NCI-H2107 treated with DMSO at 0.1 percent for 48 hours (cell line): ENCODE results near the gene NTN5.
A peak's percentile ranks its signal among the peaks of the same experiment; 100 is the strongest.
"Not testable (repeated sequence)": the region's sequence is repeated elsewhere in the genome, so short reads cannot be mapped to it uniquely, and the experiment has no call there.

Source experiments
- DNase-seq: peaks from one replicate; lab custom pipeline; 2025; ENCODE audit not compliant: unreplicated experiment; lab: John Stamatoyannopoulos, UW

Gene NTN5

GRCh38 chr19:48670699-48671445 lies 1.9 kb downstream of the NTN5 start:
- no peak for DNase-seq

DNA sequence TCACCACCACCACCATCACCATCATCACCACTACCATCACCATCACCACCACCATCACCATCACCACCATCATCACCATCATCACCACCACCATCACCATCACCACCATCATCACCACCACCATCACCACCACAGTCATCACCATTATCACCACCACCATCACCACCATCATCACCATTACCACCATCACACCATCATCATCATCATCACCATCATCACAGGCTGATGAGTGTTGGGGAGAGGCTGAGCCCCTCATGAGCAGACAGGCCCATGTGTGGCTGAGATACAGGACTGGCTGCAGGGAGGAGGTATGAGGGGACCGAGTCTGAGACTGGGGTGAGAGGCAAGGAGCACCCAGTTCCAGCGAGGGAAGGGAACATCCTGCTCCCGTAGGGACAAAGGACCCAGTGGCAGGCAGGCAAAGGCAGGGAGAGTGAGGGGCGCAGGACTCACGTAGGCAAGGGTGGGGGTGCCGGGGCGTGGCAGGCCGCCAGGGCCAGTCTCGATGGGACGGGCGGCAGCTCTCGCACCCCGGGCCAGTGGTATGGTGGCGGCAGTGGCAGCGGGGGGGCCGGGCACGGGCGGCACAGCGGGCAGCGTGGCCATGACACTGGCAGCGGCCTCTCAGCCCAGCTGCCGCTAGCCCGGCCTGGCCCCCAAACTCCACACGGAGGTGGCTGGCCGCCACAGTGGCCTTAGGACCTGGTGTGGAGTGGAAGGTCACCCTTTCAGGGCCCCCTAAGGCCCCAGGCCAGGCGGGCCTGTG lies 2.7 kb downstream of the NTN5 start:
- DNase-seq = no peak

- no peak for DNase-seq
Observed at GRCh38 chr19:48668761-48669160, 4.1 kb downstream of the NTN5 start.

DNA sequence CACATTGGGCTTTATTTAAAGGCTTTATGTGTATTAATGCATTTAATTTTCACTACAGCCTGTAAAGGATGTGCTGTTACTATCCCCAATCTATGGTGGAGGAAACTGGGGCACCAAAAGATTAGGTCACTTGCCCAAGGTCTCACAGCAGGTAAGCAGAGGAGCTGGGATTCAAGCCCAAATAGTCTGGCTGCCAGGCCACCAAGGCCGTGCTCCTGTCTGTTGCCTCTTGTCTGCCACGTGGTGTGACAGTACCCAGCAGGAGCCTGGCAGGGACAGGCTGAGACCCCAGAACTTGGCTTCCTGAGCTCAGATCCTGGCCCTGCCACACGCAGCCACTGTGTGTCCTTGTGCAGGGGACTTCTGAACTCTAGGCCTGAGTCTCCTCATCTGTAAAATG lies 4.5 kb downstream of the NTN5 start:
- no peak for DNase-seq

DNA sequence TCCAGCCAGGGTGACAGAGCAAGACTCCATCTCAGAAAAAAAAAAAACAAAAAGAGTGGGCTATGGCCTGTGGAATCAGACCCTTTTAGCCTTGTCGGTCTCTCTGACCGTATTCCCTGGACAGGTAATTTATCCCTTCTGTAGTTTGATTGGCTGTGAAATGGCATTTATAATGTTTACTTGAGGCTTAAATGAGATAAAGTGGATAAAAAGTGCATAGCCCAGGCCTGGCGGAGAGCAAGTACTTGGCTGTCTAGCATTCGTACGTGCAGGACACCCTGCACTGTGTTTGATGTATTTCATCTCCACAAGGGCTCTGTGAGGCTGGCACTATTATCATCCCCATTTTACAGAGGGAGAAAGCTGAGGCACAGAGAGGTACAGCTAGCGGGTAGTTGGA lies 7.0 kb downstream of the NTN5 start:
- DNase-seq = no peak

GRCh38 chr19:48664476-48664875 lies 8.3 kb downstream of the NTN5 start:
- DNase-seq = no peak

DNA sequence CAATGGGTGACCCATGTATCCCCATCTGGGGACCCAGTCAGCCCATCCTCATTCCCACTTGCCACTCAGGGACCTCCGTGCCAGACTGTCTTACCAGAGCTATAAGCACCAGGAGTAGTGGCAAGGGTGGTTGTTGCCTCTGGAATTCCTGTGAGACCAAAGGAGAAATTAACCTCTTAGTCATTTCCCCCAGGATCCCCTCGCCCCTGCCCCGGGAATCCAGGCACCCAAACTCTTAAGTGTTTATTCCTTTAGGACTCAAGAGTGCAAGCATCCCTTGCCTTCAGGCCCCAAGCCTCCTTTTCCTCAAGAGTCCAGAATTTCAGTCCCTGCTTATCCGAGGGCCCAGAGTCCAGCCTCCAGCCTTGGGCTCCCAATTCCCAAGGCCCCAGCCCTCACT lies 9.2 kb downstream of the NTN5 start:
- DNase-seq = no peak

DNA sequence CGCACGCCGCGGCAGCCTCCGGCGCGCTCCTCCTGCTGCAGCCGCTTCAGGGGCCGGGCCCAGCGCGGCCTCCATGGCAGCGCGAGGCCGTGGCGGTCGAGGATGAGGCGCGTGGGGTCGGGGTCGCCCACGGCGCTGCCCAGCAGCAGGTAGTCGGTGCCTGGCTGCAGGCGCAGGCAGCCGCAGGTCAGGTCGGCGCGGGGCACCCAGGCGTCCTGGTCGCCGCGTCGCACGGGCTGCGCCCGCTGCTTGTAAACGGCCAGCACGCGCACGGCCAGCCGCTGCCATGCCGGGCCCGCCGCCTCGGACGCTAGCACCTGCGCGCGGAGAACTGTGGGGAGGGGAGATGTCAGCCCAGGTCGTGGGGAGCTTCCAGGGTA lies 11.1 kb downstream of the NTN5 start:
- DNase-seq = no peak

- peak; percentile 35 for DNase-seq
Observed at GRCh38 chr19:48660852-48661710, 11.7 kb downstream of the NTN5 start.

DNA sequence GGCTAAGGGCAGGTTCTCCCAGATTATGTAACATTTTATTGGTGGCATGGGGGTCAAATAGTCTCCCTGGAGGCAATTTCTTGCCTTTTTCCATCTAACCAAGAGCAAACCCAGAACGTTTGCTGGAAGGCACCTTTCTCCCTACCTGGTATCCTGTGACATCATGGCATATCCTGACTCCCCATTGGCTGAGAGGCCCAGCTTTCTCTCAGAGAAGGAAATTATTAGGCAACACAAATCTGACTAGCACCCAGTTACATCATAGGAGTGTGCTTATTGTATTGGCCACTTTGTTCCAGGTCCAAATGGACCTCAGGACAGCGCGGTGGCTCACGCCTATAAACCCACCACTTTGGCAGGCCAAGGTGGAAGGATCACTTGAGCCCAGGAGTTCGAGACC lies 13.0 kb downstream of the NTN5 start:
- no peak for DNase-seq

DNA sequence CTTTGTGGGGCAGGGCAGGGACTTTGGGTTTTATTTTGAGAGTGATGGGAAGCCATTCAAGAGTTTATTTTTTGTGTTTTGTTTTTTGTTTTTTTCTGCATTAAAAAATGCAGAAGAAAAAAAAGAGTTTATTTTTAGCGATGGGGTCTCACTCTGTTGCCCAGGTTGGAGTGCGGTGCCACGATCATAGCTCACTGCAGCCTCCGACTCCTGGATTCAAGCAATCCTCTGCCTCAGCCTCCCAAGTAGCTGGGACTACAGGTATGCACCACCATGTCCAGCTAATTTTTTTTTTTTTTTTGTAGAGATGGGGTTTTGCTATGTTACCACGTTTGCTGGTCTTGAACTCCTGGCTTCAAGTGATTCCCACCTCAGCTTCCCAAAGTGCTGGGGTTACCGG lies 14.3 kb downstream of the NTN5 start:
- no peak for DNase-seq

- not testable (repeated sequence) for DNase-seq
Observed at GRCh38 chr19:48657828-48658227, 15.0 kb downstream of the NTN5 start.

DNA sequence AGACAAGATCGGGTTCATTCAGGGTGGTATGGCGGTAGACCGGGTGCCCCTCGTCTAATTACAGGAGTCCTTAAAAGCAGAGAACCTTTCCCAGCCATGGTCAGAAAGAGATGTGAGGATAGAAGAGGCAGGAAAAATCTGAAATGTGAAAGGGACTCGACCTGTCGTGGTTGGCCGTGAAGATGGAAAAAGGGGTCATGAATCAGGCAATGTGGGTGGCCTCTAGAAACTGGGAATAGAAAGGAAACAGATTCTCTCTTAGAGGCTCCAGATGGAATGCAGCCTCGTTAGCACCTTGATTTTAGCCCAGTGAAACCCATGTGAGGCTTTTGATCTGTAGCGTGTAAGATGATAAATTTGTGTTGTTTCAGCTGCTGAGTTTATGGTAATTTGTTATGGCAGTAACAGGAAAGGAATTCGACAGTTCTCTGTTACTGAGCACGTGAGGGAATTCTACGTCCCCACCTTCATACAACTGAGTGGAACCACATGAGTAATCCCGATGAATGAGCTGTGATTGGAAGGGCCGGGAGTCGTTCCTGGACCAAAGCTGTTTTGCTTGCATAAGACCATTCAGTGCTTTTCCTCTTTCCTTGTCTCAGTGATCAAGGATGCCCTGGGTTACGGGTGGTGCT lies 15.9 kb downstream of the NTN5 start:
- DNase-seq = no peak

- DNase-seq = peak; percentile 19
Observed at GRCh38 chr19:48654299-48655059, 18.3 kb downstream of the NTN5 start.

DNA sequence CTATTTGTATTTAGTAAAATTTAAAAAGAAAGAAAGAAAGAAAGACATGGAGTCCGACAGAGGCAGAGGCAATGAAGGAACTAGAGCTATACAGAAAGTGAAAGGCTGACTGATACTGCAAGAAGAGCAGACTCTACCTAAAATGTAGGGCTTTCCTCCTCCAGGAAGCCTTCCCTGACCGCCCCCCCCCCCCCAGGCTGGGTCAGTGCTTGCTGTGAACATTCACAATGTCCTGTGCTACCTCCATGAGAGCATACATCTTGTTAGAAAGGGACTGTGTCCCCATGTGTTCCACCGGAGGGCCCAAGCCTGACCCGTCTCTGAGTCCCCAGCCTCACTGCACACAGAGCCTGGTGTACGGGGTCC lies 21.2 kb downstream of the NTN5 start:
- no peak for DNase-seq

GRCh38 chr19:48650974-48651682 lies 21.7 kb downstream of the NTN5 start:
- no peak for DNase-seq

DNA sequence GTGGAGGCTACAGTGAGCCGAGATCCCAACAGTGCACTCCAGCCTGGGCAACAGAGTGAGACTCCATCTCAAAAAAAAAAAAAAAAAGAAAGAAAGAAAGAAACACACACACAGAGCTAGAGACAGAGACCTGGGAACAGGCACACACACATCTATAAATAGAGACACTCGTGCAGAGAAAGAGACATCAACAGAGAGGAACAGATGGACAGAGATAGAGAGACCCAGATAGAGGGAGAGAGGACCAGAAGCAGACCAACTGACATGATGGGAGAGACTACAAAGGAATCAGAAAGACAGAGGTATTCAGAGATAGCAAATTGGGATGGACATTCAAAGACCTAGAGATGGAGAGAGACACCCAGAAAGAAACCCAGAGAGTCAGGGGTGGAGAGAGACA lies 24.7 kb downstream of the NTN5 start:
- no peak for DNase-seq

DNA sequence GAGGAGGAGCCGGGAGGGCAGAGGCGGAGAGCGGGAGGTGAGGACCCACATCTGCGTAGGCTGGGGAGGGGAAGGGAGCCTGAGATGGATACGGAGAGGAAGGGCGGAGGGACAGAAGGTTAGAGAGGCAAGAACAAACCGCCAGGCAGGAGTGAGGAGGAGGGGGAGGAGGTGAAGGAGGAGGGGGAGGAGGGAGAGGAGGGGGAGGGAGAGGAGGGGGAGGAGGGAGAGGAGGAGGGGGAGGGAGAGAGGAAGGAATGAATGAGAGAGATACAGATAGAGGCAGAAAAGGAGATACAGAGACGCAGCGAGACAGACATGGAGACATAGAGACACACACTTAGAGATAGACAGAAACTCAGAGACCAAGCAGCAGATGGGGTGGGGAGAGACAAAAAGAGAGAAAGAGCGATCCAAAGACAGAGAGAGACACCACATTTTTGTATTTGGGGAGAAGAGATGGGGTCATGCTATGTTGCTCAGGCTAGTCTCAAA lies 26.0 kb downstream of the NTN5 start:
- DNase-seq = no peak

DNA sequence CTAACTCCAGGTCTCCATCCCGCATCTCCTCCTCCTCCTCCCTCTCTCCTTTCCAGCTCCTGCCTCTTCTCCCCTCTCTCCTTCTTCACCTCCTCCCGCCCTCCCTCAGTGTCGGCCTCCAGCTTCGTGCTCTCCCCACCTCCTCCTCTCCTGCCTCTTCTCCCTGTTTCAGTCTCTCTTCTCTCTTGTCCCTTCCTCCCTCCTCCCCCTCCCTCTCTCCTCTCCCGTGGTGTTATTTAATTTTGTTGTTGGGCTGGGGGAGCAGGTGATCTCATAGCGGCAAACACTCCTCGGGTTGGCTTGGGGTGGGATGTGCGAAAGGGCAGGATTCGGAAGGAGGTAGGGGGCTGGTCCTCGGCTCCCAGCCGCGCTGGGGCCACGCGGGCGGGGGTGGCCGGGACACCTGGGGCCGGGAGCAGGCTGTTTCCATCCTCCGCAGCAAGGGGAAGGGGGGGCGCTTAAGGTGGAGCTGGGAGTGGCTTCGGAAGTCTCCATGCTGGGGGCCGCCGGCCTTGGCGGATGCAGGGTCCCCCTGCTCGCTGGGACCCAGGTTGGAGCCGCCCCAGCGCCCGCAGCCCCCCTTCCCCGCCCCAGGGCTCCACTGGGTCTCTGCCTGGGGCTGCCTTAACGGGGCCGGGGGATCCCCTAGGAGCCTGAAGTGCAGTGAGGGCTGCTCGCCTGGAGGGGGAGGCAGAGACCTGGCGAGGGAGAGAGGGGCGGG lies 26.7 kb downstream of the NTN5 start, which contains the start of gene CA11:
TSS of gene CA11 (minus strand) at position 187 of the 721 bp plus-strand sequence. CDS start 555 bp downstream, outside the sequence.
- DNase-seq = peak; percentile 74
